Lower lobe of right lung (tissue), 2 donors: Measurements from ENCODE around the gene AHNAK2. TPM values are rescaled to one million over a fixed set of nuclear protein-coding genes. Genes with fewer than 3 reads are reported as not detected.

Source experiments
- ATAC-seq, 2 donors: fragments of 200-7000 bp; cut with Tn5 transposase; one replicate each; pipeline ENCODE4 v1.9.1; 2020 to 2022; ENCODE audit warnings: mild to moderate bottlenecking in 2 of 2, moderate library complexity in 2 of 2
- DNase-seq: peaks from one replicate; pipeline ENCODE4 v3.0.0-alpha.2; 2020
- H3K27ac ChIP-seq: fragments of 200-600 bp; one replicate; pipeline ENCODE4 v1.8.0; 2022
- H3K27me3 ChIP-seq: fragments of 200-600 bp; one replicate; pipeline ENCODE4 v1.8.0; 2022; ENCODE audit warnings: low read depth
- H3K36me3 ChIP-seq: fragments of 200-600 bp; one replicate; pipeline ENCODE4 v1.8.0; 2022; ENCODE audit warnings: mild to moderate bottlenecking
- H3K4me1 ChIP-seq: fragments of 200-600 bp; one replicate; pipeline ENCODE4 v1.8.0; 2022
- H3K4me3 ChIP-seq: fragments of 200-600 bp; one replicate; pipeline ENCODE4 v1.8.0; 2022; ENCODE audit warnings: mild to moderate bottlenecking
- H3K9me3 ChIP-seq: fragments of 200-600 bp; one replicate; pipeline ENCODE4 v1.8.0; 2022
- intact Hi-C: fragments of 100-400 bp; cut with DNase I; formaldehyde crosslinking; loops from one replicate; pipeline ENCODE4 v1.11.0; 2022
- total RNA-seq: library from RNA; stranded (reverse); fragmentation: NEBNext Ultra II Directional; extraction: Animal tissue kit (Norgen Biotek cat#: 25700); gene quantifications from one replicate; pipeline ENCODE4 v1.2.1, GENCODE V29; 2021
- TF ChIP-seq, protein P1 (sequence below): fragments of 200-600 bp; IDR thresholded peaks from one replicate; pipeline ENCODE4 v1.8.0; 2022; ENCODE audit warnings: antibody characterized with exemption, mild to moderate bottlenecking
- donor health status: DM: no; HTN: yes; CAD: no; lungs with severe emphysema.

The AHNAK2 gene
- total RNA-seq, 1 donor from 2014 or later, result 10.8 TPM

DNA sequence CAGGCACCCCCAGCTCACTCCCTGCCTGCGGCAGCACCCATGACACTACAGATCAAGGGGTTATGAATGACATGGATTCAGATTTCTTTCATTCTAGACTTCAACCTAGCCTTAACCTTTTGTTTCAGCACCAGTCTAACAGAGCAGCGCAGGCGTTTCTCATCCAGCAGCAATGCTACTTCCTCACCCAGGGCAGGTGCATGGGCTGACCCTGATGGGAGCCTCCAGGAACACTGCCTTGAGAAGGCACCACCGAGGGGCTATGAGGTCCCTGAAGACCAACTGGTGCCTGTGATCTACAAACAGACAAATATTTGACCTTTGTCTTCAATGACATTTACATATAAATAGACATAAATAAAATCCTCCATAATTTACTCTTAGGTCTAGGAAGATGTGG lies 31.9 kb upstream of the AHNAK2 start:
- ATAC-seq (no peak), DNase-seq (no peak)
- TF ChIP-seq, protein P1, sequence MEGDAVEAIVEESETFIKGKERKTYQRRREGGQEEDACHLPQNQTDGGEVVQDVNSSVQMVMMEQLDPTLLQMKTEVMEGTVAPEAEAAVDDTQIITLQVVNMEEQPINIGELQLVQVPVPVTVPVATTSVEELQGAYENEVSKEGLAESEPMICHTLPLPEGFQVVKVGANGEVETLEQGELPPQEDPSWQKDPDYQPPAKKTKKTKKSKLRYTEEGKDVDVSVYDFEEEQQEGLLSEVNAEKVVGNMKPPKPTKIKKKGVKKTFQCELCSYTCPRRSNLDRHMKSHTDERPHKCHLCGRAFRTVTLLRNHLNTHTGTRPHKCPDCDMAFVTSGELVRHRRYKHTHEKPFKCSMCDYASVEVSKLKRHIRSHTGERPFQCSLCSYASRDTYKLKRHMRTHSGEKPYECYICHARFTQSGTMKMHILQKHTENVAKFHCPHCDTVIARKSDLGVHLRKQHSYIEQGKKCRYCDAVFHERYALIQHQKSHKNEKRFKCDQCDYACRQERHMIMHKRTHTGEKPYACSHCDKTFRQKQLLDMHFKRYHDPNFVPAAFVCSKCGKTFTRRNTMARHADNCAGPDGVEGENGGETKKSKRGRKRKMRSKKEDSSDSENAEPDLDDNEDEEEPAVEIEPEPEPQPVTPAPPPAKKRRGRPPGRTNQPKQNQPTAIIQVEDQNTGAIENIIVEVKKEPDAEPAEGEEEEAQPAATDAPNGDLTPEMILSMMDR, result no peak
- no peaks in the 10 kb centered on the region for H3K4me1 ChIP-seq
- no peak overlapping the region for H3K27ac ChIP-seq
- peaks cover 37% of the 10 kb centered on the region for H3K36me3 ChIP-seq
- intact Hi-C loops, result no loop called here
- no peak overlapping the region for H3K4me3 ChIP-seq
- no peaks in the 10 kb centered on the region for H3K9me3 ChIP-seq
- no peaks in the 10 kb centered on the region for H3K27me3 ChIP-seq

DNA sequence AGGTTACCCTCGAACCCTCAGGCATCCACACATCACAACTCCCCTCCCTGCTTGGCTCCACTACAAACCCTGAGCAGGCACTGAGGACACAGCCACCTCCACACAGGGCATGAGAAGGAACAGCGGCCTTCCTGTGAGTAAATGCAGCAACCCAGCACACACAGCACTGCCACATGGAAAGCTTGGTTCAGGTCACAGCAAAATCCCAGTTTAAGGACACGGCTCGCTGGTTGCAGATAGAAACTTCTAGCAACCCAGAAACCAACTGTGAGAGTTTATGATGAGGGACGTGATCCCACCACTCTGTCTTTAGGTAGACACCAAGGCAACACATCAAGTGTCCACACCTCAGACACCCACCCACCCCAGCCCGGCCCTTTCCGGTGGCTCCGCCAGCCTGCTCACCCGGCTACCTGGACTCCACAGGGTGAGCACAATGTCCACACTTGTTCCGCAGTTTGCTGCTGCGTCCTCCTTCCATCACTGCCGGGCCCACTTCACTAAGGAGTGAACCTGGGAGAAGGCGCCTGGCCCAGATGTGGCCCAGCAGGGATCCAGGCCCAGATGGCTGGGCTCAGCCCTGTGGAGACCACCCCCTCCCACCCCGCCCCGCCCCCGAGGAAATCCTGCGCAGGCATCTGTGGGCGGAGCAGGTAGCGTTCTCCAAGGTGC lies 29.6 kb upstream of the AHNAK2 start:
- H3K4me1 ChIP-seq, result no peaks in the 10 kb centered on the region
- H3K4me3 ChIP-seq, result no peak overlapping the region
- peaks cover 37% of the 10 kb centered on the region for H3K36me3 ChIP-seq
- no peaks in the 10 kb centered on the region for H3K27me3 ChIP-seq
- H3K9me3 ChIP-seq, result no peaks in the 10 kb centered on the region
- no peak overlapping the region for H3K27ac ChIP-seq
- TF ChIP-seq, protein P1, result no peak
- ATAC-seq (no peak), DNase-seq (no peak)
- intact Hi-C loops, result no loop called here

DNA sequence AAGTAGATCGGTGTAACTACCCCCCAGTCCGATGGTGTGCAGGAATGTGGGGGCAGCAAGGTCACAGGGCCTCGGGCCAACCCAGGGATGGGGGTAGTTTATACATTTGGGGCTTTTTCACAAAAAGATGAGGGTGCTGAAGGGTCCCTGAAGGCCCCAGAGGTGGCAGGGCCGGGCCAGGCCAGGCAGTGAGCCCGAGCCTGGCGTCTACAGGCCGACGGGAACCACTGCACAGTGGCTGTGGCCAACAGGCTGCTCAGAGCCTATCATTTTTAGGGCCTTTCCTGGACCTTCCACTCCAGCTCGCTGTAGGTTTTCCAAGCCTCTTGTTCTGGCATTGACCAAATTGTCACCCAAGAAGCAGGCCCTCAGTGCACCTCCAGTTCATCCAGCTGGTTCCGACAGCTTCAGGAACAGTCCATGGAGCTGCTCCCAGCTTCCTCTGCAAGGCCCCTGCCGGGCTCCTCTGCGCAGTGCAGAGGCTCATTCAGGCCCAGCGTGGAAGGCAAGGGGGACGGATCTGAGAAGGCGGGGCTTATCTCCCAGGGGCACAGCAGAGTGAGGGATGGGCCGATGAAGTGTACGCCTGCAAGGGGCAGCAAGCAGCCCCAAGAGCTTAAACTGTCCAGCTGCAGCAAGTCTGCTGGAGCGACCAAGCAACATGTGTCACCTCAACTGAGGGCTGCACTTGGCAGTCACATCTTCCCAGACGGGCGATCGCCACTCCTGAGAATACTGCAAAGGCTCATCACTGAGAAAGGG lies 28.8 kb upstream of the AHNAK2 start:
- Histone ChIP-seq H3K4me3 (no peak overlapping the region), H3K9me3 (no peaks in the 10 kb centered on the region), H3K36me3 (peaks cover 37% of the 10 kb centered on the region), H3K27me3 (no peaks in the 10 kb centered on the region), H3K4me1 (no peaks in the 10 kb centered on the region), H3K27ac (no peak overlapping the region)
- ATAC-seq (peak in 1 of 2 donors; percentile 16), DNase-seq (no peak)
- TF ChIP-seq, protein P1, result no peak
- intact Hi-C loops, result no loop called here

DNA sequence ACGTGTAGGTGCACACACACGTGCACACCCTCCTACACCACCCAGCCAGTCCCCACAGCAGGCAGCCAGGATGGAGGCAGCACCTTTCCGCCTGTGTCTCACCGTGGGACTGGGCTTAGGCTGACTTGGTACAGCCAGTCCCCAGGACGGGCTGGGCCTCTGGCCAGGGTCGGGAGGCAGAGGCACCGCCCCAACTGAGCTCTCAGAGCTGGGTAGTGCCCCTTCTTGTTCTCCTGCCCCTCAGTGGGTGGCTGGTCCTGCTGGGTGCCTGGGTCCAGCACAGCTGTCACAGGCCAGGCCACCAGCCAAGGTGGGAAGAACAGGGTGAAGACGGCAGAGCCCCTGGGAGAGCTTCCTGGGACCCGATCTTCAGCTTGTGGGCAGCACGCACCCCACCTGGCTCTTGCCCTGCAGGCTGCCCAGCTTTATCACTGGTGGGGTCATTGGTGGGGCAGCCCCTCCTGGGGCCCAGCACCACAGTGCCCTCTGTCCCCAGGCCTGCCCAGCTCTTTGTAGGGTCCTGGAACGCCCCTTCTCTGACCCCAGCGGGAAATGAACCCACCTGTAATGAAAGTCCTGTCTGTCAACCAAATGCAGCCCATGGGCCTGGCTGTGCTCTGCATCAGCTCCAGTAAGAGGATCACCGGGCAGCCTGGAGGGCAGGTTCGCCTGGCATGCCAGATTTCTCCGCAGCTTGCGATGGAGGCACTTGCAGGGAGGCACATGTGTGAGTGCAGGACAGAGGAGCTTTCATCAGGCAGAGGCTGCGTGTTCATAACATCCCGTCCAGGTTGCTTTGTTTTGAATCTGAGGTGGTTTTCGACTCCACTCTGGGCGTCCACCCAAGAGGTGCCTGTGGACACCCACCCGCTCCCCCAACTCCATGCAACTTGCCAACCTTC lies 28.0 kb upstream of the AHNAK2 start:
- H3K4me1 ChIP-seq, result no peaks in the 10 kb centered on the region
- H3K36me3 ChIP-seq, result peaks cover 33% of the 10 kb centered on the region
- no peak overlapping the region for H3K27ac ChIP-seq
- intact Hi-C loops, result no loop called here
- DNase-seq (no peak), ATAC-seq (peak; percentile 15 to 31)
- TF ChIP-seq, protein P1, result no peak
- H3K27me3 ChIP-seq, result no peaks in the 10 kb centered on the region
- H3K4me3 ChIP-seq, result no peak overlapping the region
- no peaks in the 10 kb centered on the region for H3K9me3 ChIP-seq

DNA sequence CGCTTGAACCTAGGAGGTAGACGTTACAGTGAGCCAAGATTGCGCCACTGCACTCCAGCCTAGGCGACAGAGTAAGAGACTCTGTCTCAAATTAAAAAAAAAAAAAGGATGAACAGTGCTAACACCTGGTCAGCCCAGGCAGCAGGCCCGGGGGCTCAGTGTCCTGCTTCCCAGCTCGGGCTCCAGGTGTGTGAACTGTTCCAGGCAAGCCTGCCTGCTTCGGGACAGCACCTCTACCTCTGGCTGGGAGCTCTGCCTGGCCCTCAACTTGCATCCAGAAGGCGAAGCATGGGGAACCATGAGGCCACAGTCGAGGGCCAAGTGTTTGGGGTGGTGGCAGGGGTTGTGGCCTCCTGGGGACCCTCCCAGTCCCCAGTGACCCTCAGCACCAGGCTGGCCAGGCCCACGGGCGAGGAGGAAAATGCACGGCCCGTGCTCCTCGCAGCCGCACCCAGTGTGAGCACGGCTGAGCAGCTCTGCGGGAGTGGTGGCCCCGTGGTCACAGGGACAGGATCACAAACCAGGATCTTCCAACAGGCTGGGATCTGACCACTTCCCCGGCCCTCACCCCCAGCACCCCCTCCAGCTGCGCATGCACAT lies 27.3 kb upstream of the AHNAK2 start:
- H3K4me3 ChIP-seq, result no peak overlapping the region
- intact Hi-C loops, result no loop called here
- H3K9me3 ChIP-seq, result no peaks in the 10 kb centered on the region
- H3K4me1 ChIP-seq, result no peaks in the 10 kb centered on the region
- ATAC-seq (peak in 1 of 2 donors; percentile 18), DNase-seq (no peak)
- TF ChIP-seq, protein P1, result no peak
- H3K27ac ChIP-seq, result no peak overlapping the region
- no peaks in the 10 kb centered on the region for H3K27me3 ChIP-seq
- H3K36me3 ChIP-seq, result peaks cover 26% of the 10 kb centered on the region
